Panc1 (cell line): ENCODE results near the gene USP3.

Experiments used
- CTCF ChIP-seq: fragments of 450-650 bp; IDR thresholded peaks from 2 replicates; pipeline ENCODE4 v1.5.1; 2017; ENCODE audit warnings: mild to moderate bottlenecking
- POLR2AphosphoS5 ChIP-seq: IDR thresholded peaks from 2 replicates; pipeline ENCODE4 v1.6.1; 2012; ENCODE audit warnings: mild to moderate bottlenecking, low read depth, low read length, moderate library complexity
- REST ChIP-seq, 2 experiments: IDR thresholded peaks; 2 replicates each; pipeline ENCODE4 v1.6.1; 2011 to 2012; ENCODE audit warnings: low read depth in 2 of 2, control low read depth in 1 of 2, low read length in 1 of 2, mild to moderate bottlenecking in 1 of 2, moderate library complexity in 1 of 2; ENCODE audit not compliant: insufficient read depth in 1 of 2
- SIN3A ChIP-seq: IDR thresholded peaks from 2 replicates; pipeline ENCODE4 v1.6.1; 2012; ENCODE audit warnings: low read depth, mild to moderate bottlenecking, low read length, moderate library complexity, borderline replicate concordance; ENCODE audit not compliant: insufficient read depth
- TCF7L2 ChIP-seq: IDR thresholded peaks from 2 replicates; pipeline ENCODE4 v1.6.1; 2011; ENCODE audit warnings: mild to moderate bottlenecking, low read depth, low read length, inconsistent platforms

GRCh38 chr15:63532307-63532744, 27.9 kb downstream of the USP3 start:
- no peak for TF ChIP-seq CTCF
- TF ChIP-seq SIN3A = no peak
- TF ChIP-seq POLR2AphosphoS5 = no peak
- no peak for TF ChIP-seq TCF7L2
- no peak for TF ChIP-seq REST (IDR thresholded peaks at IDR 0.05; ENCODE audit: insufficient read depth in 1 of 2, low read depth in 2 of 2, low read length in 1 of 2)
